B cell (primary cell): ENCODE results near the gene KRTAP2-4.

Experiments
- EZH2 ChIP-seq: IDR thresholded peaks from 2 replicates; pipeline ENCODE4 v1.6.1; 2012; ENCODE audit warnings: borderline replicate concordance, low read depth, mild to moderate bottlenecking, moderate library complexity, low read length; ENCODE audit not compliant: insufficient read depth, poor library complexity, severe bottlenecking
- TF ChIP-seq, protein P1 (sequence below): fragments of 200-600 bp; IDR thresholded peaks from one replicate; pipeline ENCODE4 v1.8.0; 2022; ENCODE audit warnings: antibody characterized with exemption, mild to moderate bottlenecking

DNA sequence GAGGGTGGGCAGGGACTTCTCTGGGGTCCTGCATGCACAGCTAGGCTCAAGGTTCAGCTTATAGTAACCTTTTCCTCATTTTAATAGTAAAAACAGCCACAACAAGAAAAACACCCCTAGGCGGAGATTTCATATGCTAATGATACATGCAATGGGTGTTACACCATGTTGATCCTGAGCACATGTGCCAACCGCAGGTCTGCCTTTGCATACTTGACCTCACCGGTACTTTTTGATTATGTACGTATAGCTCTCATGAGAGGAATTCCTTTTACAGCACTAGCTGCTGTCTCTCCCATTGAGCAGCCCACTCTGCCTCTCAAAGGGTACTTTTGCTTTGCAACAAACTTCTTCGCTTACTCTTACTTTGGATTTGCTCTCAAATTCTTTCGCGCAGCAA, 30.4 kb upstream of the KRTAP2-4 start:
- TF ChIP-seq, protein P1, sequence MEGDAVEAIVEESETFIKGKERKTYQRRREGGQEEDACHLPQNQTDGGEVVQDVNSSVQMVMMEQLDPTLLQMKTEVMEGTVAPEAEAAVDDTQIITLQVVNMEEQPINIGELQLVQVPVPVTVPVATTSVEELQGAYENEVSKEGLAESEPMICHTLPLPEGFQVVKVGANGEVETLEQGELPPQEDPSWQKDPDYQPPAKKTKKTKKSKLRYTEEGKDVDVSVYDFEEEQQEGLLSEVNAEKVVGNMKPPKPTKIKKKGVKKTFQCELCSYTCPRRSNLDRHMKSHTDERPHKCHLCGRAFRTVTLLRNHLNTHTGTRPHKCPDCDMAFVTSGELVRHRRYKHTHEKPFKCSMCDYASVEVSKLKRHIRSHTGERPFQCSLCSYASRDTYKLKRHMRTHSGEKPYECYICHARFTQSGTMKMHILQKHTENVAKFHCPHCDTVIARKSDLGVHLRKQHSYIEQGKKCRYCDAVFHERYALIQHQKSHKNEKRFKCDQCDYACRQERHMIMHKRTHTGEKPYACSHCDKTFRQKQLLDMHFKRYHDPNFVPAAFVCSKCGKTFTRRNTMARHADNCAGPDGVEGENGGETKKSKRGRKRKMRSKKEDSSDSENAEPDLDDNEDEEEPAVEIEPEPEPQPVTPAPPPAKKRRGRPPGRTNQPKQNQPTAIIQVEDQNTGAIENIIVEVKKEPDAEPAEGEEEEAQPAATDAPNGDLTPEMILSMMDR = no peak
- TF ChIP-seq EZH2 = no peak
